Measurements from ENCODE around the gene NTM. TPM values are rescaled to one million over a fixed set of nuclear protein-coding genes. Genes with fewer than 3 reads are reported as not detected.

NTM gene
- total RNA-seq, 1 experiment from 2014 or later = 9.9 TPM

- Mint-ChIP-seq H3K4me1 (peaks cover 9 to 10% of the 10 kb centered on the region in 2 experiments), H3K9me3 (no peaks in the 10 kb centered on the region), H3K36me3 (ENCODE audit: insufficient read depth in 1 of 3, low read depth in 3 of 3) (no peaks in the 10 kb centered on the region), H3K27ac (no peak overlapping the region), H3K4me3 (no peak overlapping the region), H3K27me3 (ENCODE audit: low read depth) (peaks cover 7% of the 10 kb centered on the region; the same call in 1 of the 2 replicates)
- no CpG with 5 or more reads among the region's 7 CpGs for WGBS (ENCODE audit: extremely low coverage, insufficient read length, low lambda C conversion rate)
- Histone ChIP-seq H3K27ac (ENCODE audit: insufficient read length, low read depth, low read length) (no peak overlapping the region), H2AFZ (ENCODE audit: low read length) (no peak overlapping the region), H3K79me2 (ENCODE audit: insufficient read depth, low read length) (no peaks in the 10 kb centered on the region), H2BK20ac (ENCODE audit: low read depth, low read length, poor library complexity, severe bottlenecking) (no peak overlapping the region), H3K18ac (ENCODE audit: insufficient read length, low read depth, low read length) (no peak overlapping the region), H4K5ac (ENCODE audit: insufficient read length, low read depth, low read length) (no peak overlapping the region), H4K8ac (replicated peaks; ENCODE audit: insufficient read length, low read depth, low read length) (no peak overlapping the region), H3K27me3 (ENCODE audit: insufficient read depth, low read length) (no peaks in the 10 kb centered on the region), H2BK120ac (ENCODE audit: low read depth, low read length, poor library complexity, severe bottlenecking) (no peak overlapping the region), H3K9me3 (ENCODE audit: control insufficient read depth, low read depth, low read length) (no peaks in the 10 kb centered on the region), H3K4me2 (ENCODE audit: insufficient read depth, insufficient read length, low read length) (no peak overlapping the region), H3K23ac (ENCODE audit: insufficient read length, low read depth, low read length) (no peak overlapping the region), H2BK15ac (ENCODE audit: low read depth, low read length) (no peak overlapping the region), H3T11ph (ENCODE audit: low read length) (no peak overlapping the region), H3K14ac (ENCODE audit: insufficient read depth, low read length) (no peak overlapping the region), H3K4ac (ENCODE audit: low read depth, low read length) (no peak overlapping the region), H3K4me1 (ENCODE audit: insufficient read depth, low read length) (0 out of 2 replicates have a peak, but pooled peaks cover 2% of the 10 kb centered on the region), H2BK5ac (ENCODE audit: insufficient read length, low read length) (no peak overlapping the region), H4K20me1 (ENCODE audit: control insufficient read depth, insufficient read depth, insufficient read length) (no peaks in the 10 kb centered on the region), H4K91ac (ENCODE audit: insufficient read length, low read depth, low read length) (no peak overlapping the region), H3K79me1 (ENCODE audit: insufficient read depth, low read depth, low read length, poor library complexity, severe bottlenecking) (no peaks in the 10 kb centered on the region), H3K56ac (ENCODE audit: insufficient read length, low read depth, low read length) (no peak overlapping the region), H3K9ac (ENCODE audit: extremely low read depth, insufficient read length, low read length) (no peak overlapping the region), H2AK5ac (ENCODE audit: insufficient read length, low read length) (no peak overlapping the region), H2BK12ac (ENCODE audit: insufficient read length, low read depth, low read length) (no peak overlapping the region), H3K23me2 (ENCODE audit: insufficient read length, low read depth, low read length, poor library complexity, severe bottlenecking) (no peaks in the 10 kb centered on the region)
- TF ChIP-seq, protein P1, sequence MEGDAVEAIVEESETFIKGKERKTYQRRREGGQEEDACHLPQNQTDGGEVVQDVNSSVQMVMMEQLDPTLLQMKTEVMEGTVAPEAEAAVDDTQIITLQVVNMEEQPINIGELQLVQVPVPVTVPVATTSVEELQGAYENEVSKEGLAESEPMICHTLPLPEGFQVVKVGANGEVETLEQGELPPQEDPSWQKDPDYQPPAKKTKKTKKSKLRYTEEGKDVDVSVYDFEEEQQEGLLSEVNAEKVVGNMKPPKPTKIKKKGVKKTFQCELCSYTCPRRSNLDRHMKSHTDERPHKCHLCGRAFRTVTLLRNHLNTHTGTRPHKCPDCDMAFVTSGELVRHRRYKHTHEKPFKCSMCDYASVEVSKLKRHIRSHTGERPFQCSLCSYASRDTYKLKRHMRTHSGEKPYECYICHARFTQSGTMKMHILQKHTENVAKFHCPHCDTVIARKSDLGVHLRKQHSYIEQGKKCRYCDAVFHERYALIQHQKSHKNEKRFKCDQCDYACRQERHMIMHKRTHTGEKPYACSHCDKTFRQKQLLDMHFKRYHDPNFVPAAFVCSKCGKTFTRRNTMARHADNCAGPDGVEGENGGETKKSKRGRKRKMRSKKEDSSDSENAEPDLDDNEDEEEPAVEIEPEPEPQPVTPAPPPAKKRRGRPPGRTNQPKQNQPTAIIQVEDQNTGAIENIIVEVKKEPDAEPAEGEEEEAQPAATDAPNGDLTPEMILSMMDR (conservative IDR thresholded peaks at IDR 0.05) = 0 out of 3 replicates have a peak, but pooled peaks have one; percentile 12
- no peak for DNase-seq
Measured at GRCh38 chr11:131737357-131737756, 366.9 kb downstream of the NTM start.
